ENCODE measurements around the gene TPM4. TPM values are rescaled to one million over a fixed set of nuclear protein-coding genes. Genes with fewer than 3 reads are reported as not detected.
"Not testable (repeated sequence)": the region's sequence is repeated elsewhere in the genome, so short reads cannot be mapped to it uniquely, and the experiment has no call there.

TPM4 gene
- total and polyA plus RNA-seq, 4 donors = 197 to 397 (median 215) TPM

DNA sequence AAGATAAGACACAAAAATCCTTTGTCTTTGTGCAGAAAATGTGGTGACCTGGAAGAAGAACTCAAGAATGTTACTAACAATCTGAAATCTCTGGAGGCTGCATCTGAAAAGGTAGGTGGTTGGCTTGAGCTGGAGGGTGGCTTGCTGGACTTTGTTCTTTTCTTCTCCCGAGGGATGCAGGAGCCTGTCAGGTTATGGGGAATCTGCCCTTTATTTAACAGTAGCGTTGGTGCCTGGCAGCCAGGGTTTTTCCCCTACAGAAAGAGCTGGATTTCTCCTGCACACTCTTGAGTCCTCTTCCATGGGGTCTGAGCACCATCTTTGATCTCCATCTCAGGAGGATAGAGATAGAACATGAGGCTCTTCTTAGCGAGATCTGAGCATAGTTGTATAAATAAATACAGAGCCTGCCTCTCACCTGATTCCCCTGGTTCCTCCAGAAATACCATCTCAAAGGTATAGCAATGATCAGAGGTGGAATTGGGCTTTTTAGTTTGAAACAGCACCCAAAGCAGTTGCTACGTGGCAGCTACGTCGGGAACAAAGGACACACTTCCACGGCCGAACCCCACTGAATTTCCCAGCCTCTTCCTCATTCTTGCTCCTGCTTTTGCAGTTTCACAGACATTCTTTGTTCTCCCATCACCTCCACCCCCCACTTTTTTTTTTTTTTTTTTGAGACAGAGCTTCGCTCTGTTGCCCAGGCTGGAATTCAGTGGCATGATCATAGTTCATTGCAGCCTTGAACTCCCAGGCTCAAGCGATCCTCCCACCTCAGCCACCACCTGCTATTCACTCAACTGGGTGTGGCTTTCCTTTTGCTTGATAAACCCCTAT is 12.9 kb downstream of the TPM4 start:
- DNase-seq (ENCODE audit: low read depth in 4 of 6, low spot score in 6 of 6) = no peak
- Histone ChIP-seq H3K4me1 (ENCODE audit: control insufficient read depth, insufficient read depth, low read length) (no peaks in the 10 kb centered on the region), H3K27ac (ENCODE audit: low read depth, low read length) (no peak overlapping the region), H3K9me3 (ENCODE audit: control insufficient read depth, insufficient read depth, low read length) (no peaks in the 10 kb centered on the region), H3K36me3 (ENCODE audit: control insufficient read depth, insufficient read depth, low read length) (peaks cover 97% of the 10 kb centered on the region), H3K27me3 (ENCODE audit: control insufficient read depth, insufficient read depth, low read length) (no peaks in the 10 kb centered on the region), H3K4me3 (ENCODE audit: low read depth, low read length) (no peak overlapping the region)
- WGBS (ENCODE audit: insufficient coverage) = 45% methylated on average over 5 of the region's 10 CpGs

DNA sequence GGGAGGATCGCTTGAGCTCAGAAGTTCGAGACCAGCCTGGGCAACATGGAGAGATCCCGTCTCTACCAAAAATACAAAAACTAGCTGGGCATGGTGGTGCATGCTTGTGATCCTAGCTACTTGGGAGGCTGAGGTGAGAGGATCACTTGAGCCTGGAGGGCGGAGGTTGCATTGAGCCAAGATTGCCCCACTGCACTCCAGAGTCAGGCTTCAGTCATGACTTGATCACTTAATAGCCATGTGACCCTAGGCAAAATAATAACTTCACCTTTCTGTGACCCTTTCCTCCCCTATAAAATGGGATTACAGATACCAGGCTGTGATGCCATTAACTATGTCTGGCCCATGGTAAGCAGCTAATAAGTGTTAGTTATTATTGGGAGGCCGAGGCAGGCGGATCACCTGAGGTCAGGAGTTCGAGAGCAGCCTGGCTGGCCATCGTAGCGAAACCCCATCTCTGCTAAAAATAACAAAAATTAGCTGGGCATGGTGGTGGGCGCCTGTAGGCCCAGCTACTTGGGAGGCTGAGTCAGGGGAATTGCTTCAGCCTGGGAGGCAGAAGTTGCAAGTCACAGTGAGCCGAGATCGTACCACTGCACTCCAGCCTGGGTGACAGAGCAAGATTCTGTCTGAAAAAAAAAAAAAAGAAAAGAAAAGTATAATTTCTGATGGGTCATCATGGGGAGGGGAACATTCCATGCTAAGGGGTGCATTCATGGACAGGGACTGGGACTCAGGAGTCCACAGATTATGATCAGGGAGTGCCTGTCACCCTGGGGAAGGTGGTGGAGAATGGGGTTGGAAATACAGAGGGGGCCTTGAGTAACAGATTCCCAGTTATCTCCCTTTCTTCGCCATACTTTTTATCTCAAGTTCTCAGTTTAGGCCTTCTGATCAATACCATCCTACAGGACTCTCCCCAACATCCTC is 15.5 kb downstream of the TPM4 start:
- H3K36me3 ChIP-seq (ENCODE audit: control insufficient read depth, insufficient read depth, low read length) = peaks cover 91% of the 10 kb centered on the region
- no peaks in the 10 kb centered on the region for H3K27me3 ChIP-seq (ENCODE audit: control insufficient read depth, insufficient read depth, low read length)
- no peak for DNase-seq (ENCODE audit: low read depth in 4 of 6, low spot score in 6 of 6)
- no peak overlapping the region for H3K4me3 ChIP-seq (ENCODE audit: low read depth, low read length)
- 99% methylated on average over 12 of the region's 13 CpGs for WGBS (ENCODE audit: insufficient coverage)
- H3K4me1 ChIP-seq (ENCODE audit: control insufficient read depth, insufficient read depth, low read length) = no peaks in the 10 kb centered on the region
- no peaks in the 10 kb centered on the region for H3K9me3 ChIP-seq (ENCODE audit: control insufficient read depth, insufficient read depth, low read length)
- H3K27ac ChIP-seq (ENCODE audit: low read depth, low read length) = no peak overlapping the region

DNA sequence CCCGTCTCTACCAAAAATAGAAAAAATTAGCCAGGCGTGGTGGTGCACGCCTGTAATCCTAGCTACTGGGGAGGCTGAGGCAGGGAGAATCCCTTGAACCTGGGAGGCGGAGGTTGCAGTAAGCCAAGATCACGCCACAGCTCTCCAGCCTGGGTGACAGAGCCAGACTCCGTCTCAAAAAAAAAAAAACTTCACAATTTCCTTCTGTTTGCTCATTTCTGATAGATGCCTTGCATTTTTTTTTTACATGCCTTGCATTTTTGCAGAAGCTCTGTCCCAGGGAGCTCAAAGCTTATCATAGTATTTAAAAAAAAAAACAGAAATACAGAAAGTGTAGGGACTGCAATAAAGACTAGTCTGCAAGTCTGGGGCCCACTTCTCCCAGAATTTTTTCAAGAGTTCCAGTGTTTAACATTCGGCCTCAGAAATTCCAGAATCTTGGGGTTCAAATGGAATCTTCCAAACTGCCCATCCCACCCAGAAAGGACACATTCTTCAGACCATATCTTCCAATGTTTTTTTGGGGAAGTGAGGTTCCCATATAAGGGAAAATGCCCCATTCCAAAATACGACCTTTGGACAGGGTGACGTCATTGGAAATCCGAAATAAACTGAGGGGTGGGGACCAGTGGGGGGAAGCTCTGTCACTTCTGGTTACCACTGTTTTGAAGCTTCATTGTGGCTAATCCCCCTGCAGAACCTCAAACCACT is 18.2 kb downstream of the TPM4 start:
- 95% methylated on average over 8 of the region's 10 CpGs for WGBS (ENCODE audit: insufficient coverage)
- DNase-seq (ENCODE audit: low read depth in 4 of 6, low spot score in 6 of 6) = no peak
- Histone ChIP-seq H3K4me3 (ENCODE audit: low read depth, low read length) (no peak overlapping the region), H3K27ac (ENCODE audit: low read depth, low read length) (no peak overlapping the region), H3K9me3 (ENCODE audit: control insufficient read depth, insufficient read depth, low read length) (no peaks in the 10 kb centered on the region), H3K36me3 (ENCODE audit: control insufficient read depth, insufficient read depth, low read length) (peaks cover 83% of the 10 kb centered on the region), H3K4me1 (ENCODE audit: control insufficient read depth, insufficient read depth, low read length) (no peaks in the 10 kb centered on the region), H3K27me3 (ENCODE audit: control insufficient read depth, insufficient read depth, low read length) (no peaks in the 10 kb centered on the region)

DNA sequence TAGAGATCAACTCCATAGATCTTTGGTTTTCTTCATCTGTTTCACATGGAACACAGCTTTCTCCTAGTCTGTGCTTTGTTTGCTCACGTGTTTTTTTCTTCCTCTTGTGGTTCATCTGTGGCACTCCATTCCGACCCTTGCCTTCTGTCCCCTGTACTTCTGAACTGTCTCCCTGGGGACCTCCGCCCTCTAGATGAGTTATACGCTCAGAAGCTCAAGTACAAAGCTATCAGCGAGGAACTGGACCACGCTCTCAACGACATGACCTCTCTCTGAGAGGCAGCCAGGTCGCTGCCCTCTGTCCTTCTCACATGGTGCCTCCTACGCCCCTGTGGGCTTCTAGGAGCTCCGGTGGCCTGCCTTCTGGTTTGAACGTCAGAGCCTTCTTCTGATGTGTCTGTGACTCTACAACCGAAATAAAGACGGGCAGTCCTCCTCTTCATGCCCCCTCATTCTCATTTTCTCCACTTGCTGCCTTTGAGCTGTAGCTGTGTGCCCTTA is 18.8 kb downstream of the TPM4 start:
- Histone ChIP-seq H3K9me3 (ENCODE audit: control insufficient read depth, insufficient read depth, low read length) (no peaks in the 10 kb centered on the region), H3K27me3 (ENCODE audit: control insufficient read depth, insufficient read depth, low read length) (no peaks in the 10 kb centered on the region), H3K4me3 (ENCODE audit: low read depth, low read length) (no peak overlapping the region), H3K27ac (ENCODE audit: low read depth, low read length) (no peak overlapping the region), H3K4me1 (ENCODE audit: control insufficient read depth, insufficient read depth, low read length) (no peaks in the 10 kb centered on the region), H3K36me3 (ENCODE audit: control insufficient read depth, insufficient read depth, low read length) (peaks cover 77% of the 10 kb centered on the region)
- no peak for DNase-seq (ENCODE audit: low read depth in 4 of 6, low spot score in 6 of 6)
- WGBS (ENCODE audit: insufficient coverage) = 83% methylated on average over 13 of the region's 13 CpGs

DNA sequence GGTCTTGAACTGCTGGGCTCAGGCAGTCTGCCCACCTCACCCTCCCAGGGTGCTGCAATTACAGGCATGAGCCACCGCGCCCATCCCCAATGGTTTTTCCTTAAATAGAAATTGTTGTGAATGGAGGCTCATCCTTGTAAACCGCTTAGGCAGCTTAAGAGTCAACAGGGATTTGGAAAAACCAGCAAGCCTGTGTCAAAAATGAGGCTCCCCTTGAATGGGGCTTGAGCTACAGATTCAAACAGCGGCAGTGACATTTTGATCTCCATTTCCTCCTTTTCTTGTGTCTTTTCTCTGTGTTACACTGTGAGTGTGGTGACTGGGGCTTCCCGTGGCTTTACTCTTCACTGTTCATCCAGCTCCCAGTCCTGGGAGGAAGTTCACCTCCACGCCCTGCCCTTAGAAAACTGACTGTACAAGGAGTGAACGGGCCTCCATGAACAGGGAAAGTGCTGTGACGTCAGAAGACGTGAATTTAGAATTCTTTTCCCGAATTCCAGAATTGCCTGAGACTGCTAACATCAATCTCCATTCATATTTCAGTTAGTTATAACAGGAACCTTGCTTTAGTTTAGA is 20.1 kb downstream of the TPM4 start:
- H3K36me3 ChIP-seq (ENCODE audit: control insufficient read depth, insufficient read depth, low read length) = peaks cover 73% of the 10 kb centered on the region
- no peak overlapping the region for H3K27ac ChIP-seq (ENCODE audit: low read depth, low read length)
- H3K9me3 ChIP-seq (ENCODE audit: control insufficient read depth, insufficient read depth, low read length) = no peaks in the 10 kb centered on the region
- no peaks in the 10 kb centered on the region for H3K4me1 ChIP-seq (ENCODE audit: control insufficient read depth, insufficient read depth, low read length)
- DNase-seq (ENCODE audit: low read depth in 4 of 6, low spot score in 6 of 6) = no peak
- no peaks in the 10 kb centered on the region for H3K27me3 ChIP-seq (ENCODE audit: control insufficient read depth, insufficient read depth, low read length)
- no peak overlapping the region for H3K4me3 ChIP-seq (ENCODE audit: low read depth, low read length)
- 80% methylated on average over 3 of the region's 10 CpGs for WGBS (ENCODE audit: insufficient coverage)

DNA sequence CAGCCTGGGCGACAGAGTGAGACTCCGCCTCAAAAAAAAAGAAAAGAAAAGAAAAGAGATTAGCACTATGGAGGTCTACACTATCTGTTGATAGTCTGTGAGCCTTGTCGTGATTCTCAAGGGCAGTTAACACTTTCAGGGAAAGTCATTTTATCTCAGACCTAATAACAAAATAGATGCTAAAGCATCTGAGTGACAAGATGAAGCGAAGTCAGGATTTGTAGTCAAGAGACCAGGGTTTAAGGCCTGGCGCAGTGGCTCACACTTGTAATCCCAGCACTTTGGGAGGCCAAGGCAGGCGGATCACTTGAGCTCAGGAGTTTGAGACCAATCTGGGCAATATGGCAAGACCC is 22.1 kb downstream of the TPM4 start:
- H3K27me3 ChIP-seq (ENCODE audit: control insufficient read depth, insufficient read depth, low read length) = no peaks in the 10 kb centered on the region
- no peak overlapping the region for H3K27ac ChIP-seq (ENCODE audit: low read depth, low read length)
- H3K36me3 ChIP-seq (ENCODE audit: control insufficient read depth, insufficient read depth, low read length) = peaks cover 64% of the 10 kb centered on the region
- H3K4me1 ChIP-seq (ENCODE audit: control insufficient read depth, insufficient read depth, low read length) = no peaks in the 10 kb centered on the region
- 100% methylated on average over 2 of the region's 6 CpGs for WGBS (ENCODE audit: insufficient coverage)
- DNase-seq (ENCODE audit: low read depth in 4 of 6, low spot score in 6 of 6) = no peak
- no peak overlapping the region for H3K4me3 ChIP-seq (ENCODE audit: low read depth, low read length)
- H3K9me3 ChIP-seq (ENCODE audit: control insufficient read depth, insufficient read depth, low read length) = no peaks in the 10 kb centered on the region

DNA sequence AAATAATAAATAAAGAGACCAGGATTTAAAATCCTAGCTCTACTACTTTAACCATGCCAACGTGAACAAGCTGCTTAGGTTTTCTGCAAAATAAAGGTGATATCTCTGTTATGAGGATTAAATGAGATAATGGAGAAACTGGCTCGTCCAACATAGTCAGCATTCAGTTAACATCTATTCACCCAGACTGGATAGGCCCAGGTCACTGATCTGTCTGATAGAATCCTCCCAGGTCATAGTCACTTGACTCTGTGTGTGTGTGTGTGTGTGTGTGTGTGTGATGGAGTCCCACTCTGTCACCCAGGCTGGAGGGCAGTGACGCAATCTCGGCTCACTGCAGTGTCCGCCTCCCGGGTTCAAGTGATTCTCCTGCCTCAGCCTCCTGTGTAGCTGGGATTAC is 22.5 kb downstream of the TPM4 start:
- DNase-seq (ENCODE audit: low read depth in 4 of 6, low spot score in 6 of 6) = no peak
- H3K4me1 ChIP-seq (ENCODE audit: control insufficient read depth, insufficient read depth, low read length) = no peaks in the 10 kb centered on the region
- WGBS (ENCODE audit: insufficient coverage) = 100% methylated on average over 3 of the region's 6 CpGs
- no peak overlapping the region for H3K27ac ChIP-seq (ENCODE audit: low read depth, low read length)
- H3K9me3 ChIP-seq (ENCODE audit: control insufficient read depth, insufficient read depth, low read length) = no peaks in the 10 kb centered on the region
- H3K27me3 ChIP-seq (ENCODE audit: control insufficient read depth, insufficient read depth, low read length) = no peaks in the 10 kb centered on the region
- H3K36me3 ChIP-seq (ENCODE audit: control insufficient read depth, insufficient read depth, low read length) = peaks cover 63% of the 10 kb centered on the region
- H3K4me3 ChIP-seq (ENCODE audit: low read depth, low read length) = no peak overlapping the region

DNA sequence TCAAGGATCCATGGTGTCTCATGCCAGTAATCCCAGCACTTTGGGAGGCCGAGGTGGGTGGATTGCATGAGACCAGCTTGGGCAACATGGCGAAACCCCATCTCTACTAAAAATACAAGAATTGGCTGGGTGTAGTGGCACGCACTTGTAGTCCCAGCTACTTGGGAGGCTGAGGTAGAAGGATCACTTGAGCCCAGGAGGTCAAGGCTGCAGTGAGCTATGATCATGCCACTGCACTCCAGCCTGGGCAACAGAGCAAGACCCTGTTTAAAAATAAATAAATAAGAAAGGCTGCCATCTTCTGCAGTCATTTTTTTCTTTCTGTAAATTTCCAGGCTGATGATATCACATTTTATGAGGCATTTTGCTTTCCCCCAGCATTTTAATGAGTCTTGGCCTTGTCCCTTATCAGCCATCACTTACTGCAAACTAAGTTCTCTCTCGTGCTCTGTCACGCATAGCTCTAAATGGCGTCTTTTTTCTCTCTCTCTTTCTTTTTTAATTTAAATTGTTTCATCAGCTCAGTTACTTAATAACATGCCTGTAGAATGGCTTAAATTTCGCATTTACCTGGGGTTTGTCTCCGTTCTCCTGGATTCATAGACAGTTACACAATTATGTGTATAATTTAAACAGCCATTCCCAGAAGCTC is 23.1 kb downstream of the TPM4 start:
- H3K9me3 ChIP-seq (ENCODE audit: control insufficient read depth, insufficient read depth, low read length); H3K27me3 ChIP-seq (ENCODE audit: control insufficient read depth, insufficient read depth, low read length); H3K4me3 ChIP-seq (ENCODE audit: low read depth, low read length); H3K4me1 ChIP-seq (ENCODE audit: control insufficient read depth, insufficient read depth, low read length); H3K27ac ChIP-seq (ENCODE audit: low read depth, low read length): not testable (repeated sequence)
- WGBS (ENCODE audit: insufficient coverage) = 89% methylated on average over 3 of the region's 8 CpGs
- DNase-seq (ENCODE audit: low read depth in 4 of 6, low spot score in 6 of 6) = peak in 1 of 6 donors; percentile 43
- peaks cover 58% of the 10 kb centered on the region for H3K36me3 ChIP-seq (ENCODE audit: control insufficient read depth, insufficient read depth, low read length)

DNA sequence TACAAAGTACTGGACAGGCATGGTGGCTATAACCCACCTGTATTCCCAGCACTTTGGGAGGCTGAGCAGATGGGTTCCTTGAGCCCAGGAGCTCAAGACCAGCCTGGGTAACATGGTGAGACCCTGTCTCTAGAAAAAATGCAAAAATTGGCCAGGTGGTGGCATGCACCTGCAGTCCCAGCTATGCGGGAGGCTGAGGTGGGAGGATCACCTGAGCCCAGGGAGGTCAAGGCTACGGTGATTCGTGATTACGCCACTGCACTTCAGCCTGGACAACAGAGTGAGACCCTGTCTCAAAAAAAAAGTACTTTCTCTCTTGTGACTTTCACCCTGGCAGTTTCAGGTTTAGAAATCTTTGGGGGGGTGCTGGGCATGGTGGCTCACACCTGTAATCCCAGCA is 24.2 kb downstream of the TPM4 start:
- H3K27ac ChIP-seq (ENCODE audit: low read depth, low read length) = no peak overlapping the region
- H3K9me3 ChIP-seq (ENCODE audit: control insufficient read depth, insufficient read depth, low read length) = no peaks in the 10 kb centered on the region
- 97% methylated on average over 4 of the region's 4 CpGs for WGBS (ENCODE audit: insufficient coverage)
- no peaks in the 10 kb centered on the region for H3K4me1 ChIP-seq (ENCODE audit: control insufficient read depth, insufficient read depth, low read length)
- no peaks in the 10 kb centered on the region for H3K27me3 ChIP-seq (ENCODE audit: control insufficient read depth, insufficient read depth, low read length)
- no peak overlapping the region for H3K4me3 ChIP-seq (ENCODE audit: low read depth, low read length)
- no peak for DNase-seq (ENCODE audit: low read depth in 4 of 6, low spot score in 6 of 6)
- H3K36me3 ChIP-seq (ENCODE audit: control insufficient read depth, insufficient read depth, low read length) = peaks cover 53% of the 10 kb centered on the region

Data from spinal cord (tissue), 10 donors.